LNCAP (cell line): ENCODE measurements around the gene UBB.

ENCODE experiments used
- CTCF ChIP-seq: fragments of 450-650 bp; IDR thresholded peaks from 2 replicates; pipeline ENCODE4 v1.5.1; 2017; ENCODE audit warnings: mild to moderate bottlenecking

Gene UBB

GRCh38 chr17:16427020-16427419, 46.1 kb downstream of the UBB start:
- no peak for TF ChIP-seq CTCF

DNA sequence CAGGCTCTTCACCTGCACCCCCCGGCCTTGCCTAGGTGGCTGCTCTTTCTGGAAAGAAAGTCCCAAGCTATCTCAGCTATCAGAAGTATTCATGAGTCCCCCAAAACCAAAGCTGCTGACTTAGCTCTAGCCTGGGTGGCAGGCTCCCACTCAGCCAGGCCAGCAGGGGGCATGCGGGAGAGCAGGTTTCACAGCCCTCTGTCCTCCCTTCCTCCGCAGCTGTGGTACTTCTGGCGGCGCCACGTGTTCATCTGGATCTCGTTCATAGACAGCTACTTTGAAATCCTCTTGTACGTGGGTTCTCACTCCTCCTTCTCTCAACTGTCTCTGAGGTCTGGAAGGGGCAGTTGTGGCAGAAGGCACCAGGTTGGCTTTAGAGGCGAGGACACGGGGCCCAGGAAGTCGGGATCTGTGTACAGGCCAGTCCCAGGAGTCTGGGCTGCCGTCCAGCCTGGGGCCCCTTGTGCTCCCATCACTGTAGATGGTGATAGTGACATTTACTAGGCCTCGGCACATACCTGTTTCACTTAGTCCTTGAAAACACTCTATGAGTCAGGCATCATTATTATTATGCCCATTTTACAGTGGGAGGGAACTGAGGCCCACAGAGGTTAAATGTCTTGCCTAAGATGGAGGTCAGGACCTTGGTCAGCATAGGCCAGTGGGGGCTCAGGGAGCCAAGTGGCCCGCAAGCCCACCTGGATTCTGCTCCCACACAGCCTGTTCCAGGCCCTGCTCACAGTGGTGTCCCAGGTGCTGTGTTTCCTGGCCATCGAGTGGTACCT, 47.4 kb downstream of the UBB start:
- TF ChIP-seq CTCF = peak; percentile 53

GRCh38 chr17:16429083-16429482, 48.2 kb downstream of the UBB start:
- TF ChIP-seq CTCF = no peak

- no peak for TF ChIP-seq CTCF
Measured at GRCh38 chr17:16430650-16431049, 49.8 kb downstream of the UBB start.

GRCh38 chr17:16432017-16432416, 51.1 kb downstream of the UBB start:
- TF ChIP-seq CTCF = no peak
